IMR-90 (cell line): ENCODE data around the gene DOCK2. TPM values are rescaled to one million over a fixed set of nuclear protein-coding genes. Genes with fewer than 3 reads are reported as not detected.

Experiments used
- ATAC-seq: fragments of 200-7000 bp; cut with Tn5 transposase; 2 replicates; pipeline ENCODE4 v1.9.1; 2020; ENCODE audit warnings: low read depth, mild to moderate bottlenecking, moderate library complexity
- BruUV-seq: library from RNA; stranded (reverse); fragments of 400-500 nt; replicated peaks from 2 replicates; lab custom pipeline; 2021; lab: Mats Ljungman, UMichigan
- CTCF ChIA-PET: fragments of 300-600 bp; formaldehyde crosslinking; extraction: SDS; loops from one replicate; lab custom pipeline; 2021; ENCODE audit warnings: antibody characterized with exemption; lab: Yijun Ruan, JAX
- POLR2A ChIA-PET: fragments of 300-600 bp; sonication (Branson Sonifier 250); formaldehyde crosslinking; loops from one replicate; lab custom pipeline; 2022; ENCODE audit warnings: antibody characterized with exemption; ENCODE audit not compliant: unreplicated experiment; lab: Charles Lee
- DNase-seq: peaks from one replicate; pipeline ENCODE4 v3.0.0; 2013
- H2AFZ ChIP-seq: replicated peaks from 2 replicates; pipeline ENCODE3; 2013; ENCODE audit warnings: low read length, mild to moderate bottlenecking; ENCODE audit not compliant: poor library complexity
- H2AK5ac ChIP-seq: 2 replicates; pipeline ENCODE4 v1.6.1; 2013; ENCODE audit warnings: low read depth, low read length, inconsistent platforms
- H2AK9ac ChIP-seq: replicated peaks from 2 replicates; pipeline ENCODE3; 2013; ENCODE audit warnings: mild to moderate bottlenecking, low read depth, low read length, moderate library complexity; ENCODE audit not compliant: poor library complexity
- H2BK120ac ChIP-seq: 2 replicates; pipeline ENCODE4 v1.6.1; 2013; ENCODE audit warnings: low read depth, low read length, inconsistent platforms
- H2BK15ac ChIP-seq: 3 replicates; pipeline ENCODE4 v1.6.1; 2013; ENCODE audit warnings: low read depth, low read length, inconsistent platforms
- H2BK20ac ChIP-seq: 2 replicates; pipeline ENCODE4 v1.6.1; 2013; ENCODE audit warnings: low read depth, mild to moderate bottlenecking, inconsistent platforms, low read length, moderate library complexity
- H2BK5ac ChIP-seq: 2 replicates; pipeline ENCODE4 v1.6.1; 2013; ENCODE audit warnings: mild to moderate bottlenecking, low read depth, low read length, inconsistent platforms; ENCODE audit not compliant: poor library complexity, severe bottlenecking
- H3K14ac ChIP-seq: replicated peaks from 2 replicates; pipeline ENCODE4 v1.6.1; 2013; ENCODE audit warnings: low read depth, low read length, inconsistent platforms
- H3K18ac ChIP-seq: 2 replicates; pipeline ENCODE4 v1.6.1; 2013; ENCODE audit warnings: low read depth, low read length, control low read depth
- H3K23ac ChIP-seq: 2 replicates; pipeline ENCODE4 v1.6.1; 2013; ENCODE audit warnings: low read depth, low read length, inconsistent platforms
- H3K27ac ChIP-seq: 2 replicates; pipeline ENCODE4 v1.5.1; 2013; ENCODE audit warnings: mild to moderate bottlenecking, control low read depth, low read length; ENCODE audit not compliant: insufficient read depth
- H3K27me3 ChIP-seq: 2 replicates; pipeline ENCODE4 v1.6.1; 2013; ENCODE audit warnings: low read length; ENCODE audit not compliant: control insufficient read depth, insufficient read depth
- H3K36me3 ChIP-seq: 2 replicates; pipeline ENCODE4 v1.6.1; 2013; ENCODE audit warnings: low read length, mixed read lengths; ENCODE audit not compliant: control insufficient read depth, insufficient read depth
- H3K4ac ChIP-seq: 2 replicates; pipeline ENCODE4 v1.6.1; 2013; ENCODE audit warnings: low read depth, low read length, inconsistent platforms
- H3K4me1 ChIP-seq: 2 replicates; pipeline ENCODE4 v1.6.1; 2013; ENCODE audit warnings: low read length, mixed read lengths; ENCODE audit not compliant: control insufficient read depth, insufficient read depth
- H3K4me2 ChIP-seq: 2 replicates; pipeline ENCODE4 v1.6.1; 2013; ENCODE audit warnings: low read depth, mild to moderate bottlenecking, control low read depth, low read length, moderate library complexity
- H3K4me3 ChIP-seq: 2 replicates; pipeline ENCODE4 v1.5.1; 2013; ENCODE audit warnings: low read depth, mild to moderate bottlenecking, control low read depth, low read length, moderate library complexity; ENCODE audit not compliant: insufficient read depth
- H3K56ac ChIP-seq: 2 replicates; pipeline ENCODE4 v1.6.1; 2013; ENCODE audit warnings: low read length, inconsistent platforms; ENCODE audit not compliant: insufficient read depth; ENCODE audit errors: extremely low read depth
- H3K79me1 ChIP-seq, 2 experiments: 2 replicates each; pipeline ENCODE4 v1.6.1; 2013; ENCODE audit warnings: low read length in 2 of 2, inconsistent platforms in 1 of 2, low read depth in 1 of 2
- H3K9ac ChIP-seq: 2 replicates; pipeline ENCODE4 v1.6.1; 2013; ENCODE audit warnings: low read depth, low read length, control low read depth
- H3K9me1 ChIP-seq: 2 replicates; pipeline ENCODE4 v1.6.1; 2013; ENCODE audit warnings: low read length, inconsistent platforms; ENCODE audit not compliant: insufficient read depth
- H3K9me3 ChIP-seq: 2 replicates; pipeline ENCODE4 v1.6.1; 2013; ENCODE audit warnings: low read length; ENCODE audit not compliant: control insufficient read depth, insufficient read depth
- H4K20me1 ChIP-seq: 2 replicates; pipeline ENCODE4 v1.6.1; 2013; ENCODE audit warnings: low read length, inconsistent platforms; ENCODE audit not compliant: insufficient read depth
- H4K5ac ChIP-seq: 2 replicates; pipeline ENCODE4 v1.6.1; 2013; ENCODE audit warnings: mild to moderate bottlenecking, low read depth, low read length, control low read depth
- H4K8ac ChIP-seq, 2 experiments: 2 replicates each; pipeline ENCODE4 v1.6.1; 2013; ENCODE audit warnings: low read depth in 2 of 2, low read length in 2 of 2, control low read depth in 1 of 2, inconsistent platforms in 1 of 2
- H4K91ac ChIP-seq: 2 replicates; pipeline ENCODE4 v1.6.1; 2013; ENCODE audit warnings: low read depth, low read length, inconsistent platforms; ENCODE audit not compliant: insufficient read depth
- BHLHE40 ChIP-seq: fragments of 150-350 bp; IDR thresholded peaks from 2 replicates; pipeline ENCODE4 v1.6.1; 2016; ENCODE audit warnings: mild to moderate bottlenecking, low read depth, low read length
- CEBPB ChIP-seq: IDR thresholded peaks from 2 replicates; pipeline ENCODE4 v1.6.1; 2012; ENCODE audit warnings: low read depth, low read length, improper control_type of control experiment
- CHD1 ChIP-seq: IDR thresholded peaks from 2 replicates; pipeline ENCODE4 v1.6.1; 2012; ENCODE audit warnings: low read depth, low read length, improper control_type of control experiment
- FOS ChIP-seq: fragments of 150-350 bp; IDR thresholded peaks from 2 replicates; pipeline ENCODE4 v1.6.1; 2016; ENCODE audit warnings: low read depth, low read length
- MAFK ChIP-seq: IDR thresholded peaks from 2 replicates; pipeline ENCODE4 v1.6.1; 2012; ENCODE audit warnings: low read depth, low read length, improper control_type of control experiment
- MAZ ChIP-seq: IDR thresholded peaks from 2 replicates; pipeline ENCODE4 v1.6.1; 2012; ENCODE audit warnings: low read depth, mild to moderate bottlenecking, low read length, improper control_type of control experiment, moderate library complexity, borderline replicate concordance
- NFE2L2 ChIP-seq: fragments of 150-350 bp; IDR thresholded peaks from 2 replicates; pipeline ENCODE4 v1.6.1; 2016; ENCODE audit warnings: low read depth, mild to moderate bottlenecking, low read length
- POLR2A ChIP-seq: IDR thresholded peaks from 2 replicates; pipeline ENCODE4 v1.6.1; 2012; ENCODE audit warnings: mild to moderate bottlenecking, low read depth, low read length
- RAD21 ChIP-seq: IDR thresholded peaks from 2 replicates; pipeline ENCODE4 v1.6.1; 2012; ENCODE audit warnings: low read length, improper control_type of control experiment
- RCOR1 ChIP-seq: IDR thresholded peaks from 2 replicates; pipeline ENCODE4 v1.6.1; 2012; ENCODE audit warnings: mild to moderate bottlenecking, low read length, improper control_type of control experiment; ENCODE audit not compliant: insufficient replicate concordance
- RFX5 ChIP-seq: IDR thresholded peaks from 2 replicates; pipeline ENCODE4 v1.8.0; 2012; ENCODE audit warnings: low read depth, mild to moderate bottlenecking, low read length, moderate library complexity
- SMC3 ChIP-seq: fragments of 150-350 bp; IDR thresholded peaks from 2 replicates; pipeline ENCODE4 v1.6.1; 2016; ENCODE audit warnings: low read depth, mild to moderate bottlenecking, antibody characterized with exemption, low read length, moderate library complexity
- WGBS, 2 experiments: methylation state at CpG; one replicate each; pipeline versions ENCODE4 v1.1.5 to v1.1.7; 2013; ENCODE audit warnings: missing lambda C conversion rate in 2 of 2; ENCODE audit not compliant: insufficient read length in 1 of 2; ENCODE audit errors: extremely low coverage in 2 of 2; 5-methylcytosine and 5-hydroxymethylcytosine counted together
- dilution Hi-C: fragments of 300-500 bp; cut with HindIII; formaldehyde crosslinking; loops from one replicate; pipeline ENCODE4 v1.14.3; 2018; ENCODE audit warnings: low sequenced_read_pairs; ENCODE audit not compliant: unreplicated experiment
- in situ Hi-C: fragments of 300-500 bp; cut with MboI; formaldehyde crosslinking; loops from 3 replicates; pipeline ENCODE4 v1.14.3; 2019; ENCODE audit warnings: low sequenced_read_pairs, inconsistent platforms, mixed read lengths
- intact Hi-C: fragments of 100-400 bp; cut with micrococcal nuclease; formaldehyde crosslinking; loops from 2 replicates; pipeline ENCODE4 v1.10.0; 2022
- polyA plus RNA-seq, 3 experiments: library from polyadenylated mRNA; depleted of rRNA; stranded (reverse); fragments of >200 nt; gene quantifications; 2 replicates each; pipeline ENCODE4 v1.2.3, GENCODE V29; 2012; ENCODE audit warnings: low replicate concordance in 1 of 3
- total RNA-seq: library from RNA; depleted of rRNA; stranded (reverse); fragments of >200 nt; gene quantifications from 2 replicates; pipeline ENCODE4 v1.2.3, GENCODE V29; 2012
- TF ChIP-seq, protein P1 (sequence below): fragments of 150-350 bp; IDR thresholded peaks from 2 replicates; pipeline ENCODE4 v1.6.1; 2017; ENCODE audit warnings: mild to moderate bottlenecking, antibody characterized with exemption, low read length, low read depth
- TF ChIP-seq, protein P2 (sequence below): conservative IDR thresholded peaks from 2 replicates; pipeline ENCODE4 v1.5.1; 2012; ENCODE audit warnings: mild to moderate bottlenecking, low read depth, low read length, improper control_type of control experiment
- TF ChIP-seq, protein P3 (sequence below): fragments of 150-350 bp; IDR thresholded peaks from 2 replicates; pipeline ENCODE4 v1.6.1; 2016; ENCODE audit warnings: low read depth, mild to moderate bottlenecking, low read length, moderate library complexity, borderline replicate concordance

DOCK2 gene
- total and polyA plus RNA-seq, 2 of the 4 experiments (the other 2 are of a cell fraction) = 0.72 to 3.0 TPM

DNA sequence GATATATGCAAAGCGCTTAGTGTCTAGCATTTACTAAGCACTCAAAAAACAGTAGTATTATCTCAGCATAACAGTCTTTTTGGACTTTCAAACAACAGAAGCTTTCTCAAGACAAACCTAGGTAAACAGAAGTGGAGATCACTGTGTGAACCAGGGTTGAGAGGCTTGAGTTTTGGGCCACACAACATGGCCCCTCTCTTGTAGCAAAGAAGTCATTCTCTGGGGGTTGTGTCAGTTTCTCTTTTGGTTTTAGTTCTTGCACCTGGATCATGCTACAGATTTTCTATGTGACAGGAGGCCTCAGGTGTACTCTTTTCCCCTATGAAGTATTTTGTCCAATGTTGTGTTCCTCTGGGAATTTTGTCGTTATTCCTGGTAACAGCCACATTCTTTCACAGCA is 313.3 kb downstream of the DOCK2 start:
- Histone ChIP-seq H2BK20ac (no peak overlapping the region), H3K9ac (no peak overlapping the region), H3K27me3 (no peaks in the 10 kb centered on the region), H2BK15ac (no peak overlapping the region), H3K56ac (no peak overlapping the region), H4K8ac (no peak overlapping the region), H3K36me3 (no peaks in the 10 kb centered on the region), H3K4me3 (no peak overlapping the region), H3K79me1 (peaks cover 18 to 52% of the 10 kb centered on the region in 2 experiments), H3K4me1 (peaks cover 12% of the 10 kb centered on the region), H3K18ac (no peak overlapping the region), H4K5ac (no peak overlapping the region), H3K27ac (no peak overlapping the region), H2BK120ac (no peak overlapping the region), H2BK5ac (no peak overlapping the region), H3K9me1 (peaks cover 22% of the 10 kb centered on the region), H3K9me3 (no peaks in the 10 kb centered on the region), H3K14ac (no peak overlapping the region), H3K4me2 (no peak overlapping the region), H3K4ac (no peak overlapping the region), H2AFZ (no peak overlapping the region), H2AK5ac (no peak overlapping the region), H2AK9ac (no peak overlapping the region), H3K23ac (no peak overlapping the region), H4K20me1 (no peaks in the 10 kb centered on the region), H4K91ac (no peak overlapping the region)
- TF ChIP-seq MAFK (no peak), FOS (no peak), NFE2L2 (no peak), RCOR1 (no peak), RFX5 (no peak), CEBPB (no peak), RAD21 (no peak), SMC3 (no peak), CHD1 (no peak), MAZ (no peak), POLR2A (no peak), BHLHE40 (no peak)
- TF ChIP-seq, protein P1, sequence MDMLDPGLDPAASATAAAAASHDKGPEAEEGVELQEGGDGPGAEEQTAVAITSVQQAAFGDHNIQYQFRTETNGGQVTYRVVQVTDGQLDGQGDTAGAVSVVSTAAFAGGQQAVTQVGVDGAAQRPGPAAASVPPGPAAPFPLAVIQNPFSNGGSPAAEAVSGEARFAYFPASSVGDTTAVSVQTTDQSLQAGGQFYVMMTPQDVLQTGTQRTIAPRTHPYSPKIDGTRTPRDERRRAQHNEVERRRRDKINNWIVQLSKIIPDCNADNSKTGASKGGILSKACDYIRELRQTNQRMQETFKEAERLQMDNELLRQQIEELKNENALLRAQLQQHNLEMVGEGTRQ = no peak
- TF ChIP-seq, protein P2, sequence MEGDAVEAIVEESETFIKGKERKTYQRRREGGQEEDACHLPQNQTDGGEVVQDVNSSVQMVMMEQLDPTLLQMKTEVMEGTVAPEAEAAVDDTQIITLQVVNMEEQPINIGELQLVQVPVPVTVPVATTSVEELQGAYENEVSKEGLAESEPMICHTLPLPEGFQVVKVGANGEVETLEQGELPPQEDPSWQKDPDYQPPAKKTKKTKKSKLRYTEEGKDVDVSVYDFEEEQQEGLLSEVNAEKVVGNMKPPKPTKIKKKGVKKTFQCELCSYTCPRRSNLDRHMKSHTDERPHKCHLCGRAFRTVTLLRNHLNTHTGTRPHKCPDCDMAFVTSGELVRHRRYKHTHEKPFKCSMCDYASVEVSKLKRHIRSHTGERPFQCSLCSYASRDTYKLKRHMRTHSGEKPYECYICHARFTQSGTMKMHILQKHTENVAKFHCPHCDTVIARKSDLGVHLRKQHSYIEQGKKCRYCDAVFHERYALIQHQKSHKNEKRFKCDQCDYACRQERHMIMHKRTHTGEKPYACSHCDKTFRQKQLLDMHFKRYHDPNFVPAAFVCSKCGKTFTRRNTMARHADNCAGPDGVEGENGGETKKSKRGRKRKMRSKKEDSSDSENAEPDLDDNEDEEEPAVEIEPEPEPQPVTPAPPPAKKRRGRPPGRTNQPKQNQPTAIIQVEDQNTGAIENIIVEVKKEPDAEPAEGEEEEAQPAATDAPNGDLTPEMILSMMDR = no peak
- TF ChIP-seq, protein P3, sequence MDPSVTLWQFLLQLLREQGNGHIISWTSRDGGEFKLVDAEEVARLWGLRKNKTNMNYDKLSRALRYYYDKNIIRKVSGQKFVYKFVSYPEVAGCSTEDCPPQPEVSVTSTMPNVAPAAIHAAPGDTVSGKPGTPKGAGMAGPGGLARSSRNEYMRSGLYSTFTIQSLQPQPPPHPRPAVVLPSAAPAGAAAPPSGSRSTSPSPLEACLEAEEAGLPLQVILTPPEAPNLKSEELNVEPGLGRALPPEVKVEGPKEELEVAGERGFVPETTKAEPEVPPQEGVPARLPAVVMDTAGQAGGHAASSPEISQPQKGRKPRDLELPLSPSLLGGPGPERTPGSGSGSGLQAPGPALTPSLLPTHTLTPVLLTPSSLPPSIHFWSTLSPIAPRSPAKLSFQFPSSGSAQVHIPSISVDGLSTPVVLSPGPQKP = no peak
- 80% methylated on average over 1 of the region's 2 CpGs; no CpG with 5 or more reads in 1 of the 2 experiments for WGBS, 2 experiments
- in situ Hi-C loops = no loop called here
- ChIA-PET POLR2A (no interaction called here), CTCF (no interaction called here)
- dilution Hi-C loops = no loop called here
- no TSS peak for BruUV-seq
- DNase-seq (no peak), ATAC-seq (no peak)
- intact Hi-C loops = no loop called here
